Skeletal muscle cell (primary cell): ENCODE measurements around the gene PLCB1.
"Not testable (repeated sequence)": the region's sequence is repeated elsewhere in the genome, so short reads cannot be mapped to it uniquely, and the experiment has no call there.

Source experiments
- DNase-seq: peaks from one replicate; pipeline ENCODE4 v3.0.0-alpha.2; 2010; ENCODE audit warnings: low read depth
- H3K4me3 ChIP-seq: 2 replicates; pipeline ENCODE4 v1.5.1; 2011; ENCODE audit warnings: low read depth, mild to moderate bottlenecking, control low read depth, low read length, moderate library complexity

PLCB1 gene

GRCh38 chr20:8644468-8644867 lies 512.4 kb downstream of the PLCB1 start:
- not testable (repeated sequence) for H3K4me3 ChIP-seq

GRCh38 chr20:8645326-8645725 lies 513.3 kb downstream of the PLCB1 start:
- no peak for DNase-seq
- no peak overlapping the region for H3K4me3 ChIP-seq

More at GRCh38 chr20:8644468-8644867, 512.4 kb downstream of the PLCB1 start:
- DNase-seq, result not testable (repeated sequence)

GRCh38 chr20:8646033-8646441 lies 514.0 kb downstream of the PLCB1 start:
- no peak overlapping the region for H3K4me3 ChIP-seq
- peak; percentile 34 for DNase-seq

- no peak overlapping the region for H3K4me3 ChIP-seq
Measured at GRCh38 chr20:8646716-8647115, 514.6 kb downstream of the PLCB1 start.

GRCh38 chr20:8647961-8648441 lies 515.9 kb downstream of the PLCB1 start:
- no peak overlapping the region for H3K4me3 ChIP-seq
- DNase-seq, result no peak

More at GRCh38 chr20:8646716-8647115, 514.6 kb downstream of the PLCB1 start:
- peak; percentile 45 for DNase-seq

- no peak for DNase-seq
- H3K4me3 ChIP-seq, result no peak overlapping the region
Measured at GRCh38 chr20:8648466-8648865, 516.4 kb downstream of the PLCB1 start.

GRCh38 chr20:8652396-8652795 lies 520.3 kb downstream of the PLCB1 start:
- no peak for DNase-seq
- H3K4me3 ChIP-seq, result no peak overlapping the region

- DNase-seq, result no peak
- H3K4me3 ChIP-seq, result no peak overlapping the region
Measured at GRCh38 chr20:8654486-8654885, 522.4 kb downstream of the PLCB1 start.

GRCh38 chr20:8656335-8656734 lies 524.3 kb downstream of the PLCB1 start:
- H3K4me3 ChIP-seq, result no peak overlapping the region
- DNase-seq, result no peak

GRCh38 chr20:8657664-8658063 lies 525.6 kb downstream of the PLCB1 start:
- DNase-seq, result no peak
- H3K4me3 ChIP-seq, result no peak overlapping the region

- no peak for DNase-seq
- H3K4me3 ChIP-seq, result no peak overlapping the region
Measured at GRCh38 chr20:8658103-8658502, 526.0 kb downstream of the PLCB1 start.

GRCh38 chr20:8661229-8661952 lies 529.3 kb downstream of the PLCB1 start:
- no peak overlapping the region for H3K4me3 ChIP-seq
- DNase-seq, result no peak

- DNase-seq, result no peak
- H3K4me3 ChIP-seq, result no peak overlapping the region
Measured at GRCh38 chr20:8662433-8662954, 530.4 kb downstream of the PLCB1 start.

GRCh38 chr20:8663424-8663823 lies 531.4 kb downstream of the PLCB1 start:
- DNase-seq, result no peak
- no peak overlapping the region for H3K4me3 ChIP-seq

- no peak overlapping the region for H3K4me3 ChIP-seq
- no peak for DNase-seq
Measured at GRCh38 chr20:8664778-8665177, 532.7 kb downstream of the PLCB1 start.

- H3K4me3 ChIP-seq, result no peak overlapping the region
- no peak for DNase-seq
Measured at GRCh38 chr20:8667306-8667705, 535.2 kb downstream of the PLCB1 start.

- no peak for DNase-seq
- no peak overlapping the region for H3K4me3 ChIP-seq
Measured at GRCh38 chr20:8670207-8670892, 538.3 kb downstream of the PLCB1 start.

GRCh38 chr20:8670893-8671215 lies 538.8 kb downstream of the PLCB1 start:
- peak; percentile 37 for DNase-seq
- H3K4me3 ChIP-seq, result no peak overlapping the region

- no peak overlapping the region for H3K4me3 ChIP-seq
- DNase-seq, result no peak
Measured at GRCh38 chr20:8671370-8671961, 539.4 kb downstream of the PLCB1 start.

- H3K4me3 ChIP-seq, result no peak overlapping the region
- no peak for DNase-seq
Measured at GRCh38 chr20:8673116-8673515, 541.0 kb downstream of the PLCB1 start.
